ENCODE results near the gene SEMA3A. TPM values are rescaled to one million over a fixed set of nuclear protein-coding genes. Genes with fewer than 3 reads are reported as not detected.

The SEMA3A gene
- total RNA-seq, 2 experiments from 2014 or later, result not detected

GRCh38 chr7:84049071-84049836 lies 145.3 kb downstream of the SEMA3A start:
- Histone ChIP-seq H3K4me2 (ENCODE audit: low read length) (no peak overlapping the region), H3K9me2 (ENCODE audit: insufficient read depth, low read length) (no peaks in the 10 kb centered on the region), H3K36me3 (ENCODE audit: insufficient read depth, low read length) (no peaks in the 10 kb centered on the region), H3K79me2 (ENCODE audit: insufficient read depth, low read depth, low read length) (no peaks in the 10 kb centered on the region), H3K4me3 (ENCODE audit: low read depth, low read length, poor library complexity, severe bottlenecking) (no peak overlapping the region), H3K9me3 (ENCODE audit: low read length) (no peaks in the 10 kb centered on the region), H2AFZ (ENCODE audit: low read length) (no peak overlapping the region), H3K4me1 (ENCODE audit: insufficient read depth, low read length, poor library complexity, severe bottlenecking) (no peaks in the 10 kb centered on the region), H3K27ac (ENCODE audit: low read depth, low read length, poor library complexity, severe bottlenecking) (no peak overlapping the region), H4K20me1 (ENCODE audit: insufficient read depth, low read length) (no peaks in the 10 kb centered on the region)
- DNase-seq (ENCODE audit: low spot score), result no peak
- ChIA-PET CTCF (ENCODE audit: unreplicated experiment) (no interaction called here), POLR2A (no interaction called here)
- intact Hi-C loops (cut with micrococcal nuclease; ENCODE audit: unreplicated experiment), result no loop called here
- BruUV-seq (replicated peaks), result no TSS peak
- TF ChIP-seq, protein P1, sequence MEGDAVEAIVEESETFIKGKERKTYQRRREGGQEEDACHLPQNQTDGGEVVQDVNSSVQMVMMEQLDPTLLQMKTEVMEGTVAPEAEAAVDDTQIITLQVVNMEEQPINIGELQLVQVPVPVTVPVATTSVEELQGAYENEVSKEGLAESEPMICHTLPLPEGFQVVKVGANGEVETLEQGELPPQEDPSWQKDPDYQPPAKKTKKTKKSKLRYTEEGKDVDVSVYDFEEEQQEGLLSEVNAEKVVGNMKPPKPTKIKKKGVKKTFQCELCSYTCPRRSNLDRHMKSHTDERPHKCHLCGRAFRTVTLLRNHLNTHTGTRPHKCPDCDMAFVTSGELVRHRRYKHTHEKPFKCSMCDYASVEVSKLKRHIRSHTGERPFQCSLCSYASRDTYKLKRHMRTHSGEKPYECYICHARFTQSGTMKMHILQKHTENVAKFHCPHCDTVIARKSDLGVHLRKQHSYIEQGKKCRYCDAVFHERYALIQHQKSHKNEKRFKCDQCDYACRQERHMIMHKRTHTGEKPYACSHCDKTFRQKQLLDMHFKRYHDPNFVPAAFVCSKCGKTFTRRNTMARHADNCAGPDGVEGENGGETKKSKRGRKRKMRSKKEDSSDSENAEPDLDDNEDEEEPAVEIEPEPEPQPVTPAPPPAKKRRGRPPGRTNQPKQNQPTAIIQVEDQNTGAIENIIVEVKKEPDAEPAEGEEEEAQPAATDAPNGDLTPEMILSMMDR (conservative IDR thresholded peaks at IDR 0.05; ENCODE audit: low read length), result no peak
- TF ChIP-seq EZH2phosphoT487 (IDR thresholded peaks at IDR 0.05; ENCODE audit: borderline replicate concordance, low read depth, low read length), result no peak

- intact Hi-C loops (cut with micrococcal nuclease; ENCODE audit: unreplicated experiment), result no loop called here
- ChIA-PET CTCF (ENCODE audit: unreplicated experiment) (no interaction called here), POLR2A (no interaction called here)
- DNase-seq (ENCODE audit: low spot score), result no peak
- H2AFZ ChIP-seq (ENCODE audit: low read length), result no peak overlapping the region
- TF ChIP-seq, protein P1 (conservative IDR thresholded peaks at IDR 0.05; ENCODE audit: low read length), result no peak
- TF ChIP-seq EZH2phosphoT487 (IDR thresholded peaks at IDR 0.05; ENCODE audit: borderline replicate concordance, low read depth, low read length), result no peak
- H3K4me2 ChIP-seq (ENCODE audit: low read length), result no peak overlapping the region
- no TSS peak for BruUV-seq (replicated peaks)
- no peaks in the 10 kb centered on the region for H4K20me1 ChIP-seq (ENCODE audit: insufficient read depth, low read length)
- no peak overlapping the region for H3K4me3 ChIP-seq (ENCODE audit: low read depth, low read length, poor library complexity, severe bottlenecking)
- H3K79me2 ChIP-seq (ENCODE audit: insufficient read depth, low read depth, low read length), result no peaks in the 10 kb centered on the region
- H3K4me1 ChIP-seq (ENCODE audit: insufficient read depth, low read length, poor library complexity, severe bottlenecking), result no peaks in the 10 kb centered on the region
- no peaks in the 10 kb centered on the region for H3K36me3 ChIP-seq (ENCODE audit: insufficient read depth, low read length)
- H3K9me2 ChIP-seq (ENCODE audit: insufficient read depth, low read length), result no peaks in the 10 kb centered on the region
- no peaks in the 10 kb centered on the region for H3K9me3 ChIP-seq (ENCODE audit: low read length)
- no peak overlapping the region for H3K27ac ChIP-seq (ENCODE audit: low read depth, low read length, poor library complexity, severe bottlenecking)
Observed at GRCh38 chr7:84047085-84047484, 147.5 kb downstream of the SEMA3A start.

GRCh38 chr7:84044834-84045233 lies 149.8 kb downstream of the SEMA3A start:
- Histone ChIP-seq H4K20me1 (ENCODE audit: insufficient read depth, low read length) (no peaks in the 10 kb centered on the region), H3K9me2 (ENCODE audit: insufficient read depth, low read length) (no peaks in the 10 kb centered on the region), H3K4me2 (ENCODE audit: low read length) (no peak overlapping the region), H3K4me3 (ENCODE audit: low read depth, low read length, poor library complexity, severe bottlenecking) (no peak overlapping the region), H3K4me1 (ENCODE audit: insufficient read depth, low read length, poor library complexity, severe bottlenecking) (no peaks in the 10 kb centered on the region), H3K27ac (ENCODE audit: low read depth, low read length, poor library complexity, severe bottlenecking) (no peak overlapping the region), H2AFZ (ENCODE audit: low read length) (no peak overlapping the region), H3K36me3 (ENCODE audit: insufficient read depth, low read length) (no peaks in the 10 kb centered on the region), H3K9me3 (ENCODE audit: low read length) (no peaks in the 10 kb centered on the region), H3K79me2 (ENCODE audit: insufficient read depth, low read depth, low read length) (no peaks in the 10 kb centered on the region)
- no peak for DNase-seq (ENCODE audit: low spot score)
- POLR2A ChIA-PET, result no interaction called here
- intact Hi-C loops (cut with micrococcal nuclease; ENCODE audit: unreplicated experiment), result no loop called here
- no peak for TF ChIP-seq EZH2phosphoT487 (IDR thresholded peaks at IDR 0.05; ENCODE audit: borderline replicate concordance, low read depth, low read length)
- TF ChIP-seq, protein P1 (conservative IDR thresholded peaks at IDR 0.05; ENCODE audit: low read length), result no peak
- no TSS peak for BruUV-seq (replicated peaks)
- CTCF ChIA-PET (ENCODE audit: unreplicated experiment), result no interaction called here

Data from OCI-LY7 (cell line).